Adrenal gland (tissue), 12 donors: ENCODE measurements around the gene CBX4. TPM values are rescaled to one million over a fixed set of nuclear protein-coding genes. Genes with fewer than 3 reads are reported as not detected.

Experiments used
- DNase-seq, 7 donors: peaks; one replicate each; pipeline ENCODE4 v3.0.0-alpha.2; 2019 to 2020
- H3K27ac ChIP-seq, 5 donors: fragments of 200-600 bp; sonication (generic) in 4 of 5; 1 replicate in 3 of 5; 2 replicates in 2 of 5; pipeline versions ENCODE4 v1.5.1 to v1.8.0; 2016 to 2020; ENCODE audit warnings: mild to moderate bottlenecking in 1 of 5
- H3K27me3 ChIP-seq: fragments of 200-600 bp; 2 replicates; pipeline ENCODE4 v1.8.0; 2021
- H3K36me3 ChIP-seq, 2 donors: fragments of 200-600 bp; replicated peaks in 1 of 2; 1 replicate in 1 of 2; 2 replicates in 1 of 2; pipeline versions ENCODE4 v1.5.1 to v1.8.0; 2018 to 2022
- H3K4me1 ChIP-seq, 2 donors: fragments of 200-600 bp; replicated peaks in 1 of 2; 1 replicate in 1 of 2; 2 replicates in 1 of 2; pipeline versions ENCODE4 v1.5.1 to v1.8.0; 2018 to 2021
- H3K4me3 ChIP-seq, 4 donors: fragments of 200-600 bp; sonication (generic) in 3 of 4; one replicate each; pipeline ENCODE4 v1.5.1; 2016 to 2018
- H3K9me3 ChIP-seq, 3 donors: fragments of 200-600 bp; sonication (generic) in 1 of 3; replicated peaks in 1 of 3; 1 replicate in 2 of 3; 2 replicates in 1 of 3; pipeline versions ENCODE4 v1.5.1 to v1.8.0; 2016 to 2021
- CTCF ChIP-seq, 6 experiments: fragments of 450-650 bp in 4 of 6; fragments of 200-600 bp in 2 of 6; sonication (generic) in 1 of 6; IDR thresholded peaks; 1 replicate in 5 of 6; 2 replicates in 1 of 6; pipeline versions ENCODE4 v1.5.1 to v1.8.0; 2016 to 2021; ENCODE audit warnings: antibody characterized with exemption in 6 of 6, mild to moderate bottlenecking in 2 of 6, moderate library complexity in 1 of 6
- POLR2A ChIP-seq, 2 donors: fragments of 450-650 bp; IDR thresholded peaks; one replicate each; pipeline ENCODE4 v1.6.1; 2017; ENCODE audit warnings: antibody characterized with exemption in 2 of 2, mild to moderate bottlenecking in 2 of 2, moderate library complexity in 1 of 2
- WGBS, 4 donors: extraction: QIAGEN DNeasy Blood & Tissue Kit in 2 of 4; methylation state at CpG; one replicate each; pipeline versions ENCODE4 v1.1.5 to v1.1.7; 2013 to 2017; 5-methylcytosine and 5-hydroxymethylcytosine counted together
- intact Hi-C, 2 donors: fragments of 100-400 bp; cut with DNase I; formaldehyde crosslinking; loops; one replicate each; pipeline versions ENCODE4 v1.14.1 to v1.15.0; 2022 to 2023
- polyA plus RNA-seq, 3 donors: library from polyadenylated mRNA; stranded (reverse); fragments of 200-250 nt in 2 of 3; fragments of 350-450 nt in 1 of 3; fragmentation: Illumina TruSeq in 1 of 3; extraction: RNeasy Lipid Tissue Mini Kit (QIAGEN cat#74804) in 1 of 3; gene quantifications; one replicate each; pipeline ENCODE4 v1.2.3, GENCODE V29; 2013 to 2014
- total RNA-seq, 9 donors: library from RNA; depleted of rRNA in 4 of 9; stranded (reverse); fragments of >200 nt in 4 of 9; fragments of 120-200 nt in 1 of 9; fragmentation: NEBNext Ultra II Directional in 1 of 9; extraction: Animal tissue kit (Norgen Biotek cat#: 25700) in 1 of 9; gene quantifications; one replicate each; pipeline versions ENCODE4 v1.1.0 to v1.2.4, GENCODE V29; 2013 to 2023
- donor health status: healthy with polysubstance abuse.
- donor health status: Bipolar disorder and iron deficiency.
- donor health status: DM: yes; HTN: yes; CAD: no.
- donor health status: DM: no; HTN: no; CAD: no.
- donor health status: DM: no; HTN: no; CAD: no.
- donor health status: DM: yes; HTN: yes; CAD: no.

The CBX4 gene
- total and polyA plus RNA-seq, 12 donors: 5.4 to 39.3 (median 17.0) TPM

- no peak for DNase-seq
- intact Hi-C loops: no loop called here
- 93 to 97% (median 96%) methylated on average over 7 to 17 of the region's 17 CpGs for WGBS, 4 donors
- TF ChIP-seq CTCF (IDR thresholded peaks at IDR 0.05) (no peak), POLR2A (IDR thresholded peaks at IDR 0.05) (no peak)
- Histone ChIP-seq H3K9me3 (no peaks in the 10 kb centered on the region), H3K27ac (no peak overlapping the region), H3K4me1 (peaks cover 0 to 4% of the 10 kb centered on the region in 2 donors), H3K36me3 (no peaks in the 10 kb centered on the region), H3K27me3 (peaks cover 48% of the 10 kb centered on the region), H3K4me3 (no peak overlapping the region)
Measured at GRCh38 chr17:79785017-79785899, 54.0 kb downstream of the CBX4 start.

- no peak for TF ChIP-seq POLR2A (IDR thresholded peaks at IDR 0.05)
- TF ChIP-seq CTCF (IDR thresholded peaks at IDR 0.05): no peak
- Histone ChIP-seq H3K4me3 (no peak overlapping the region), H3K36me3 (no peaks in the 10 kb centered on the region), H3K4me1 (no peaks in the 10 kb centered on the region), H3K27ac (no peak overlapping the region), H3K27me3 (peaks cover 41% of the 10 kb centered on the region), H3K9me3 (no peaks in the 10 kb centered on the region)
- intact Hi-C loops: loop anchor here in 1 of 2 donors (5.0 kb wide), 1 partner anchor 133 kb away; no protein-coding TSS in a partner anchor
- no peak for DNase-seq
- WGBS, 4 donors: 90 to 97% (median 94%) methylated on average over 19 to 31 of the region's 31 CpGs
Measured at GRCh38 chr17:79784353-79785016, 54.8 kb downstream of the CBX4 start.

- Histone ChIP-seq H3K4me3 (no peak overlapping the region), H3K9me3 (no peaks in the 10 kb centered on the region), H3K27me3 (peaks cover 35% of the 10 kb centered on the region), H3K36me3 (no peaks in the 10 kb centered on the region), H3K4me1 (no peaks in the 10 kb centered on the region), H3K27ac (no peak overlapping the region)
- no peak for DNase-seq
- TF ChIP-seq POLR2A (IDR thresholded peaks at IDR 0.05) (no peak), CTCF (IDR thresholded peaks at IDR 0.05) (no peak)
- WGBS, 4 donors: 91 to 93% (median 92%) methylated on average over 10 to 18 of the region's 18 CpGs
- intact Hi-C loops: loop anchor here in 1 of 2 donors (5.0 kb wide), 1 partner anchor 133 kb away; no protein-coding TSS in a partner anchor
Measured at GRCh38 chr17:79783891-79784290, 55.3 kb downstream of the CBX4 start.

Other genes with a start within 250 kb of the CBX4 start
- gene RBFOX3, start 228.4 kb downstream of the CBX4 start, total RNA-seq: under 1 TPM in 1 of 9 donors, not detected in 8; 0.16 TPM
- 1 to 10 TPM in 1 of 3 donors, under 1 TPM in 2; 0.29 to 1.3 (median 0.30) TPM for gene RBFOX3, start 228.4 kb downstream of the CBX4 start, polyA plus RNA-seq
- gene ENPP7, start 108.5 kb downstream of the CBX4 start, total RNA-seq: under 1 TPM in 1 of 9 donors, not detected in 8; 0.39 TPM
- gene ENPP7, start 108.5 kb downstream of the CBX4 start, polyA plus RNA-seq: not detected
- gene CBX2, start 61.3 kb downstream of the CBX4 start, total RNA-seq: 1 to 10 TPM in 3 of 9 donors, under 1 TPM in 6; 0.06 to 3.4 (median 0.81) TPM
- gene CBX2, start 61.3 kb downstream of the CBX4 start, polyA plus RNA-seq: under 1 TPM; 0.26 to 0.97 (median 0.88) TPM
- gene CBX8, start 42.4 kb downstream of the CBX4 start, total RNA-seq: 10 to 100 TPM in 1 of 9 donors, 1 to 10 TPM in 7, under 1 TPM in 1; 0.85 to 10.6 (median 6.0) TPM
- gene CBX8, start 42.4 kb downstream of the CBX4 start, polyA plus RNA-seq: 1 to 10 TPM; 1.0 to 7.4 (median 4.4) TPM
- gene TBC1D16, start 196.4 kb upstream of the CBX4 start, total RNA-seq: 10 to 100 TPM; 22.5 to 62.5 (median 39.7) TPM
- gene TBC1D16, start 196.4 kb upstream of the CBX4 start, polyA plus RNA-seq: 10 to 100 TPM in 1 of 3 donors, 1 to 10 TPM in 2; 4.2 to 12.9 (median 6.0) TPM
- 10 to 100 TPM in 3 of 9 donors, 1 to 10 TPM in 6; 2.7 to 15.7 (median 6.0) TPM for gene CCDC40, start 197.2 kb upstream of the CBX4 start, total RNA-seq
- gene CCDC40, start 197.2 kb upstream of the CBX4 start, polyA plus RNA-seq: 10 to 100 TPM in 1 of 3 donors, 1 to 10 TPM in 2; 2.1 to 11.6 (median 3.7) TPM